ENCODE results near the gene MPV17L2.
"Not testable (repeated sequence)": the region's sequence is repeated elsewhere in the genome, so short reads cannot be mapped to it uniquely, and the experiment has no call there.

The MPV17L2 gene

GRCh38 chr19:18192673-18193387 is at the start of gene MPV17L2:
MPV17L2 (plus strand) TSS chr19:18193218; CDS start chr19:18193282, 64 bp downstream.
- DNase-seq (ENCODE audit: low spot score): peak; percentile 94

- DNase-seq (ENCODE audit: low spot score): no peak
Observed at GRCh38 chr19:18143902-18144301, 49.1 kb upstream of the MPV17L2 start.

GRCh38 chr19:18144361-18144760 is 48.7 kb upstream of the MPV17L2 start:
- no peak for DNase-seq (ENCODE audit: low spot score)

GRCh38 chr19:18144906-18145305 is 48.1 kb upstream of the MPV17L2 start:
- no peak for DNase-seq (ENCODE audit: low spot score)

- DNase-seq (ENCODE audit: low spot score): no peak
Observed at GRCh38 chr19:18145391-18145999, 47.5 kb upstream of the MPV17L2 start.

- no peak for DNase-seq (ENCODE audit: low spot score)
Observed at GRCh38 chr19:18147396-18147795, 45.6 kb upstream of the MPV17L2 start.

GRCh38 chr19:18149596-18149975 is 43.4 kb upstream of the MPV17L2 start:
- DNase-seq (ENCODE audit: low spot score): no peak

GRCh38 chr19:18150776-18151624 is 42.0 kb upstream of the MPV17L2 start:
- DNase-seq (ENCODE audit: low spot score): no peak

- peak; percentile 99 for DNase-seq (ENCODE audit: low spot score)
Observed at GRCh38 chr19:18152442-18152816, 40.6 kb upstream of the MPV17L2 start.

GRCh38 chr19:18152817-18153555 is 40.0 kb upstream of the MPV17L2 start, which contains the start of gene PIK3R2:
PIK3R2 (plus strand) TSS chr19:18153163; CDS start chr19:18155880, 2,717 bp downstream.
- peak; percentile 96 for DNase-seq (ENCODE audit: low spot score)

GRCh38 chr19:18153556-18154134 is 39.4 kb upstream of the MPV17L2 start:
- DNase-seq (ENCODE audit: low spot score): no peak

- no peak for DNase-seq (ENCODE audit: low spot score)
Observed at GRCh38 chr19:18155095-18156087, 37.6 kb upstream of the MPV17L2 start.

GRCh38 chr19:18156268-18156667 is 36.8 kb upstream of the MPV17L2 start:
- no peak for DNase-seq (ENCODE audit: low spot score)

GRCh38 chr19:18156841-18157464 is 36.1 kb upstream of the MPV17L2 start:
- no peak for DNase-seq (ENCODE audit: low spot score)

GRCh38 chr19:18157465-18158063 is 35.5 kb upstream of the MPV17L2 start:
- no peak for DNase-seq (ENCODE audit: low spot score)

GRCh38 chr19:18158467-18158866 is 34.6 kb upstream of the MPV17L2 start:
- DNase-seq (ENCODE audit: low spot score): no peak

- DNase-seq (ENCODE audit: low spot score): not testable (repeated sequence)
Observed at GRCh38 chr19:18159059-18159616, 33.9 kb upstream of the MPV17L2 start.

- no peak for DNase-seq (ENCODE audit: low spot score)
Observed at GRCh38 chr19:18159810-18160209, 33.2 kb upstream of the MPV17L2 start.

- no peak for DNase-seq (ENCODE audit: low spot score)
Observed at GRCh38 chr19:18160493-18160970, 32.5 kb upstream of the MPV17L2 start.
